GM12878 (cell line): Measurements from ENCODE around the gene SMOC1. TPM values are rescaled to one million over a fixed set of nuclear protein-coding genes. Genes with fewer than 3 reads are reported as not detected.

Experiments
- ATAC-seq: fragments of 200-7000 bp; cut with Tn5 transposase; 3 replicates; pipeline ENCODE4 v1.9.1; 2020; ENCODE audit warnings: mild to moderate bottlenecking, moderate library complexity
- BruUV-seq: library from RNA; stranded (reverse); fragments of 400-500 nt; replicated peaks from 2 replicates; lab custom pipeline; 2021; lab: Mats Ljungman, UMichigan
- CTCF ChIA-PET: fragments of 300-600 bp; sonication (Branson Sonifier 250); formaldehyde crosslinking; extraction: SDS; loops from one replicate; lab custom pipeline; 2021; ENCODE audit warnings: inconsistent platforms; lab: Yijun Ruan, JAX
- POLR2A ChIA-PET: fragments of 350-600 bp; formaldehyde crosslinking; extraction: SDS; loops from one replicate; lab custom pipeline; 2021; ENCODE audit warnings: inconsistent platforms; lab: Charles Lee
- RAD21 ChIA-PET: fragments of 300-600 bp; sonication (Branson Sonifier 250); formaldehyde crosslinking; loops from one replicate; lab custom pipeline; 2023; ENCODE audit warnings: antibody characterized with exemption; ENCODE audit not compliant: unreplicated experiment; lab: Charles Lee
- SMC1A ChIA-PET: fragments of 300-600 bp; sonication (Branson Sonifier 250); formaldehyde crosslinking; loops from one replicate; lab custom pipeline; 2023; ENCODE audit not compliant: unreplicated experiment, uncharacterized antibody; lab: Charles Lee
- DNase-seq: peaks from one replicate; pipeline ENCODE4 v3.0.0-alpha.2; 2011; ENCODE audit warnings: low read depth, low spot score
- FAIRE-seq: peaks from 3 replicates; lab custom pipeline; 2011; peaks lifted over from hg19 to GRCh38; lab: Jason Lieb, UNC
- H2AFZ ChIP-seq: 2 replicates; pipeline ENCODE4 v1.6.0; 2011; ENCODE audit warnings: low read depth, low read length, control low read depth; ENCODE audit not compliant: control insufficient read depth
- H3K27ac ChIP-seq: 2 replicates; pipeline ENCODE4 v1.5.1; 2011; ENCODE audit warnings: control low read depth; ENCODE audit not compliant: control insufficient read depth, insufficient read depth
- H3K27me3 ChIP-seq, 2 experiments: replicated peaks in 1 of 2; 2 replicates each; pipeline versions ENCODE4 v1.6.0 to v1.6.1; 2011; ENCODE audit warnings: low read length in 1 of 2; ENCODE audit not compliant: control insufficient read depth in 2 of 2, insufficient read depth in 2 of 2
- H3K36me3 ChIP-seq, 2 experiments: 2 replicates each; pipeline ENCODE4 v1.5.1; 2011; ENCODE audit warnings: low read length in 1 of 2; ENCODE audit not compliant: control insufficient read depth in 2 of 2, insufficient read depth in 2 of 2
- H3K4me1 ChIP-seq: 2 replicates; pipeline ENCODE4 v1.6.1; 2011; ENCODE audit warnings: mild to moderate bottlenecking, low read length, moderate library complexity, mixed read lengths; ENCODE audit not compliant: control insufficient read depth, insufficient read depth
- H3K4me2 ChIP-seq: 2 replicates; pipeline ENCODE4 v1.6.0; 2011; ENCODE audit warnings: control low read depth; ENCODE audit not compliant: control insufficient read depth, insufficient read depth
- H3K4me3 ChIP-seq: fragments of 200-600 bp; sonication (generic); 2 replicates; pipeline ENCODE4 v1.5.1; 2016
- H3K79me2 ChIP-seq: 2 replicates; pipeline ENCODE4 v1.6.0; 2011; ENCODE audit warnings: low read length; ENCODE audit not compliant: control insufficient read depth, insufficient read depth
- H3K9ac ChIP-seq: 2 replicates; pipeline ENCODE4 v1.8.0; 2011; ENCODE audit warnings: low read length, control low read depth, mixed read lengths; ENCODE audit not compliant: control insufficient read depth, insufficient read depth
- H3K9me3 ChIP-seq: replicated peaks from 3 replicates; pipeline ENCODE4 v1.5.1; 2011; ENCODE audit warnings: mild to moderate bottlenecking, low read length; ENCODE audit not compliant: control insufficient read depth, insufficient read depth
- H4K20me1 ChIP-seq: 2 replicates; pipeline ENCODE4 v1.6.0; 2011; ENCODE audit not compliant: control insufficient read depth, insufficient read depth
- EP300 ChIP-seq, 2 experiments: fragments of 150-350 bp in 1 of 2; IDR thresholded peaks; 2 replicates each; pipeline ENCODE4 v1.6.1; 2011 to 2012; ENCODE audit warnings: low read depth in 2 of 2, low read length in 2 of 2, borderline replicate concordance in 1 of 2, improper control_type of control experiment in 1 of 2, inconsistent platforms in 1 of 2; ENCODE audit not compliant: control insufficient read depth in 1 of 2
- EZH2 ChIP-seq: IDR thresholded peaks from 2 replicates; pipeline ENCODE4 v1.6.1; 2012; ENCODE audit warnings: low read depth, mild to moderate bottlenecking, control low read depth, inconsistent platforms, low read length, borderline replicate concordance; ENCODE audit not compliant: control insufficient read depth
- FOXK2 ChIP-seq: fragments of 450-650 bp; IDR thresholded peaks from 2 replicates; pipeline ENCODE4 v1.6.1; 2017; ENCODE audit warnings: mild to moderate bottlenecking, moderate library complexity
- HDAC2 ChIP-seq: fragments of 200-600 bp; sonication (generic); IDR thresholded peaks from 2 replicates; pipeline ENCODE4 v1.6.1; 2017
- KDM1A ChIP-seq: fragments of 200-600 bp; sonication (generic); IDR thresholded peaks from 2 replicates; pipeline ENCODE4 v1.6.1; 2016; ENCODE audit warnings: borderline replicate concordance
- MTA2 ChIP-seq: fragments of 450-650 bp; IDR thresholded peaks from 2 replicates; pipeline ENCODE4 v1.6.1; 2016; ENCODE audit warnings: low read depth, mild to moderate bottlenecking, moderate library complexity
- MYB ChIP-seq: fragments of 150-350 bp; IDR thresholded peaks from 2 replicates; pipeline ENCODE4 v1.6.1; 2014; ENCODE audit warnings: mild to moderate bottlenecking, low read depth, low read length, borderline replicate concordance
- NR2F1 ChIP-seq: fragments of 450-650 bp; conservative IDR thresholded peaks from 2 replicates; pipeline ENCODE4 v1.6.1; 2017; ENCODE audit warnings: mild to moderate bottlenecking
- POLR2AphosphoS2 ChIP-seq: IDR thresholded peaks from 2 replicates; pipeline ENCODE4 v1.6.1; 2011; ENCODE audit warnings: low read depth, mild to moderate bottlenecking, low read length, improper control_type of control experiment, moderate library complexity
- POU2F2 ChIP-seq: IDR thresholded peaks from 3 replicates; pipeline ENCODE4 v1.6.1; 2011; ENCODE audit warnings: low read depth, mild to moderate bottlenecking, low read length, borderline replicate concordance
- RAD21 ChIP-seq: IDR thresholded peaks from 2 replicates; pipeline ENCODE4 v1.6.1; 2011; ENCODE audit warnings: mild to moderate bottlenecking, low read depth, low read length, moderate library complexity; ENCODE audit not compliant: insufficient read depth
- RAD51 ChIP-seq: fragments of 450-650 bp; IDR thresholded peaks from 2 replicates; pipeline ENCODE4 v1.6.1; 2016; ENCODE audit warnings: moderate library complexity, mild to moderate bottlenecking, inconsistent platforms
- RELB ChIP-seq: fragments of 450-650 bp; IDR thresholded peaks from 2 replicates; pipeline ENCODE4 v1.6.1; 2017; ENCODE audit warnings: low read depth, mild to moderate bottlenecking, moderate library complexity
- SMAD1 ChIP-seq: fragments of 450-650 bp; IDR thresholded peaks from 2 replicates; pipeline ENCODE4 v1.6.1; 2018; ENCODE audit warnings: mild to moderate bottlenecking, low read depth; ENCODE audit not compliant: partially characterized antibody
- SP1 ChIP-seq: IDR thresholded peaks from one replicate; pipeline ENCODE4 v1.6.1; 2011; ENCODE audit warnings: low read depth, low read length
- ZSCAN29 ChIP-seq: fragments of 450-650 bp; IDR thresholded peaks from 2 replicates; pipeline ENCODE4 v1.6.1; 2017; ENCODE audit warnings: mild to moderate bottlenecking, moderate library complexity
- WGBS: methylation state at CpG from one replicate; pipeline ENCODE4 v1.1.6; 2016; ENCODE audit warnings: low lambda C conversion rate; ENCODE audit not compliant: insufficient replicate concordance, insufficient coverage; ENCODE audit errors: missing lambda C conversion rate; 5-methylcytosine and 5-hydroxymethylcytosine counted together
- in situ Hi-C: fragments of 300-500 bp; cut with MboI; formaldehyde crosslinking; loops from 9 replicates; pipeline ENCODE4 v1.14.3; 2018; ENCODE audit warnings: mixed read lengths
- intact Hi-C: fragments of 100-400 bp; cut with micrococcal nuclease; formaldehyde crosslinking; loops from one replicate; pipeline ENCODE4 v1.14.2; 2022; ENCODE audit not compliant: unreplicated experiment
- polyA plus RNA-seq, 11 experiments: library from polyadenylated mRNA; depleted of rRNA in 4 of 11; unstranded in 6 of 11; stranded (reverse) in 5 of 11; fragments of >200 nt; fragmentation: Nextera tagmentation in 4 of 11; fragmentation: Illumina TruSeq in 1 of 11; extraction: Ambion mirVana in 4 of 11; extraction: Trizol in 1 of 11; gene quantifications; 1 replicate in 1 of 11; 2 replicates in 10 of 11; pipeline versions ENCODE4 v1.2.1 to v1.2.3, GENCODE V29; 2011 to 2016; ENCODE audit warnings: inconsistent platforms in 2 of 11, missing spikeins in 2 of 11, low read depth in 1 of 11
- total RNA-seq, 4 experiments: library from RNA; depleted of rRNA in 3 of 4; stranded (reverse); fragments of >200 nt in 3 of 4; fragmentation: Illumina TruSeq in 1 of 4; extraction: Trizol in 1 of 4; gene quantifications; 2 replicates each; pipeline versions ENCODE4 v1.2.1 to v1.2.3, GENCODE V29; 2013 to 2021
- TF ChIP-seq, protein P1 (sequence below): fragments of 450-650 bp; IDR thresholded peaks from 2 replicates; pipeline ENCODE4 v1.6.1; 2016; ENCODE audit warnings: mild to moderate bottlenecking
- TF ChIP-seq, protein P2 (sequence below): fragments of 450-650 bp; IDR thresholded peaks from 2 replicates; pipeline ENCODE4 v1.6.1; 2017; ENCODE audit warnings: mild to moderate bottlenecking

Gene SMOC1
- total and polyA plus RNA-seq, 10 of the 15 experiments (the other 5 are each of a cell fraction or from before 2014, with no cell fraction given), result 0.03 to 0.26 (median 0.14) TPM; not detected in 7

- TF ChIP-seq ZSCAN29 (no peak), RAD21 (no peak)
- TF ChIP-seq, protein P1, sequence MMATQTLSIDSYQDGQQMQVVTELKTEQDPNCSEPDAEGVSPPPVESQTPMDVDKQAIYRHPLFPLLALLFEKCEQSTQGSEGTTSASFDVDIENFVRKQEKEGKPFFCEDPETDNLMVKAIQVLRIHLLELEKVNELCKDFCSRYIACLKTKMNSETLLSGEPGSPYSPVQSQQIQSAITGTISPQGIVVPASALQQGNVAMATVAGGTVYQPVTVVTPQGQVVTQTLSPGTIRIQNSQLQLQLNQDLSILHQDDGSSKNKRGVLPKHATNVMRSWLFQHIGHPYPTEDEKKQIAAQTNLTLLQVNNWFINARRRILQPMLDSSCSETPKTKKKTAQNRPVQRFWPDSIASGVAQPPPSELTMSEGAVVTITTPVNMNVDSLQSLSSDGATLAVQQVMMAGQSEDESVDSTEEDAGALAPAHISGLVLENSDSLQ, result no peak
Measured at GRCh38 chr14:69979882-69980281, 100.7 kb downstream of the SMOC1 start (continued).

GRCh38 chr14:69980457-69981425 lies 101.5 kb downstream of the SMOC1 start:
- no peak overlapping the region for H3K9ac ChIP-seq
- RAD21 ChIA-PET, result no interaction called here
- no peak for TF ChIP-seq EZH2
- TF ChIP-seq FOXK2, result no peak
- no peak for TF ChIP-seq POU2F2
- TF ChIP-seq EP300 (IDR thresholded peaks at IDR 0.05; ENCODE audit: borderline replicate concordance in 1 of 2, control insufficient read depth in 1 of 2, low read depth in 2 of 2, low read length in 2 of 2), result no peak
- no peak for TF ChIP-seq KDM1A
- TF ChIP-seq SMAD1, result no peak
- TF ChIP-seq POLR2AphosphoS2, result no peak
- no peak for TF ChIP-seq MTA2
- TF ChIP-seq, protein P2, sequence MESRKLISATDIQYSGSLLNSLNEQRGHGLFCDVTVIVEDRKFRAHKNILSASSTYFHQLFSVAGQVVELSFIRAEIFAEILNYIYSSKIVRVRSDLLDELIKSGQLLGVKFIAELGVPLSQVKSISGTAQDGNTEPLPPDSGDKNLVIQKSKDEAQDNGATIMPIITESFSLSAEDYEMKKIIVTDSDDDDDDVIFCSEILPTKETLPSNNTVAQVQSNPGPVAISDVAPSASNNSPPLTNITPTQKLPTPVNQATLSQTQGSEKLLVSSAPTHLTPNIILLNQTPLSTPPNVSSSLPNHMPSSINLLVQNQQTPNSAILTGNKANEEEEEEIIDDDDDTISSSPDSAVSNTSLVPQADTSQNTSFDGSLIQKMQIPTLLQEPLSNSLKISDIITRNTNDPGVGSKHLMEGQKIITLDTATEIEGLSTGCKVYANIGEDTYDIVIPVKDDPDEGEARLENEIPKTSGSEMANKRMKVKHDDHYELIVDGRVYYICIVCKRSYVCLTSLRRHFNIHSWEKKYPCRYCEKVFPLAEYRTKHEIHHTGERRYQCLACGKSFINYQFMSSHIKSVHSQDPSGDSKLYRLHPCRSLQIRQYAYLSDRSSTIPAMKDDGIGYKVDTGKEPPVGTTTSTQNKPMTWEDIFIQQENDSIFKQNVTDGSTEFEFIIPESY, result no peak
- no peak for TF ChIP-seq SP1
- TF ChIP-seq RELB, result no peak
- no peak for TF ChIP-seq RAD51
- TF ChIP-seq MYB, result no peak
- no peak for TF ChIP-seq NR2F1
- no peak for TF ChIP-seq HDAC2

More at GRCh38 chr14:69980457-69981425, 101.5 kb downstream of the SMOC1 start:
- intact Hi-C loops (no loop called here), in situ Hi-C loops (no loop called here)
- Histone ChIP-seq H4K20me1 (no peaks in the 10 kb centered on the region), H3K9me3 (no peaks in the 10 kb centered on the region), H3K4me2 (no peak overlapping the region), H3K4me3 (no peak overlapping the region), H3K27me3 (peaks cover 0 to 6% of the 10 kb centered on the region in 2 experiments; a peak in 3 of 4 replicates), H3K4me1 (no peaks in the 10 kb centered on the region), H2AFZ (no peak overlapping the region), H3K27ac (no peak overlapping the region), H3K36me3 (no peaks in the 10 kb centered on the region), H3K79me2 (no peaks in the 10 kb centered on the region)
- ChIA-PET CTCF (no interaction called here), SMC1A (interaction anchor here (1.2 kb wide), 1 partner anchor 18 kb away, joined by 3 read pairs; no protein-coding TSS in a partner anchor), POLR2A (no interaction called here)
- 28% methylated on average over 15 of the region's 15 CpGs for WGBS
- FAIRE-seq (no peak), DNase-seq (no peak), ATAC-seq (no peak)
- BruUV-seq, result no TSS peak
